HUDEP-2 (cell line): ENCODE results near the gene MACROD2.

ENCODE experiments used
- DNase-seq, 76 experiments: peaks; one replicate each; lab custom pipeline; 2025; ENCODE audit not compliant: unreplicated experiment in 76 of 76; lab: John Stamatoyannopoulos, UW

Gene MACROD2

GRCh38 chr20:15887387-15887786 lies 1892.1 kb downstream of the MACROD2 start:
- DNase-seq = no peak

GRCh38 chr20:15889061-15889460 lies 1893.7 kb downstream of the MACROD2 start:
- no peak for DNase-seq

- no peak for DNase-seq
These were observed 1894.4 kb downstream of the MACROD2 start for GRCh38 chr20:15889514-15890256.

- no peak for DNase-seq
These were observed 1895.2 kb downstream of the MACROD2 start for GRCh38 chr20:15890407-15890982.

GRCh38 chr20:15895126-15895525 lies 1899.8 kb downstream of the MACROD2 start:
- no peak for DNase-seq

GRCh38 chr20:15895560-15896084 lies 1900.3 kb downstream of the MACROD2 start:
- no peak for DNase-seq

GRCh38 chr20:15899967-15900366 lies 1904.7 kb downstream of the MACROD2 start:
- no peak for DNase-seq

GRCh38 chr20:15900443-15900842 lies 1905.1 kb downstream of the MACROD2 start:
- DNase-seq = no peak

- peak in 1 of 76 experiments; percentile 3 for DNase-seq
These were observed 1907.2 kb downstream of the MACROD2 start for GRCh38 chr20:15902493-15902892.

- no peak for DNase-seq
These were observed 1910.3 kb downstream of the MACROD2 start for GRCh38 chr20:15905661-15906060.

GRCh38 chr20:15909995-15910394 lies 1914.7 kb downstream of the MACROD2 start:
- DNase-seq = no peak

GRCh38 chr20:15911581-15911980 lies 1916.3 kb downstream of the MACROD2 start:
- no peak for DNase-seq

- DNase-seq = no peak
These were observed 1918.2 kb downstream of the MACROD2 start for GRCh38 chr20:15913391-15914025.

- no peak for DNase-seq
These were observed 1921.3 kb downstream of the MACROD2 start for GRCh38 chr20:15916623-15917022.

GRCh38 chr20:15917283-15917682 lies 1922.0 kb downstream of the MACROD2 start:
- no peak for DNase-seq

GRCh38 chr20:15918631-15919030 lies 1923.3 kb downstream of the MACROD2 start:
- no peak for DNase-seq

GRCh38 chr20:15919118-15919517 lies 1923.8 kb downstream of the MACROD2 start:
- DNase-seq = no peak

GRCh38 chr20:15921930-15922329 lies 1926.6 kb downstream of the MACROD2 start:
- DNase-seq = no peak

- DNase-seq = no peak
These were observed 1927.2 kb downstream of the MACROD2 start for GRCh38 chr20:15922556-15922955.

GRCh38 chr20:15923030-15923776 lies 1927.9 kb downstream of the MACROD2 start:
- DNase-seq = no peak

GRCh38 chr20:15924556-15924955 lies 1929.2 kb downstream of the MACROD2 start:
- DNase-seq = no peak
